Naive thymus-derived CD4-positive, alpha-beta T cell (primary cell): ENCODE results near the gene STX8. TPM values are rescaled to one million over a fixed set of nuclear protein-coding genes. Genes with fewer than 3 reads are reported as not detected.

Experiments
- ATAC-seq: fragments of 150-1000 bp; cut with Tn5 transposase; 2 replicates; pipeline ENCODE4 v1.10.0; 2021; ENCODE audit warnings: mild to moderate bottlenecking, moderate library complexity
- CTCF ChIA-PET: fragments of 350-600 bp; sonication (Branson Sonifier 250); formaldehyde crosslinking; loops from one replicate; lab custom pipeline; 2021; ENCODE audit warnings: antibody characterized with exemption; lab: Charles Lee
- POLR2A ChIA-PET: fragments of 350-600 bp; sonication (Branson Sonifier 250); formaldehyde crosslinking; loops from one replicate; lab custom pipeline; 2021; ENCODE audit warnings: antibody characterized with exemption, inconsistent platforms; lab: Charles Lee
- DNase-seq, 9 donors: peaks; one replicate each; pipeline versions ENCODE4 v3.0.0 to v3.0.0-alpha.2; 2020 to 2022; ENCODE audit warnings: mixed read lengths in 1 of 9
- H3K27ac ChIP-seq: one replicate; pipeline ENCODE4 v1.7.0; 2013; ENCODE audit warnings: mild to moderate bottlenecking, low read depth, low read length, moderate library complexity
- H3K27me3 ChIP-seq, 2 donors: one replicate each; pipeline ENCODE4 v1.7.0; 2013; ENCODE audit warnings: low read length in 2 of 2, mild to moderate bottlenecking in 2 of 2, moderate library complexity in 2 of 2; ENCODE audit not compliant: control insufficient read depth in 2 of 2, insufficient read depth in 2 of 2
- H3K36me3 ChIP-seq, 3 experiments: 1 replicate in 2 of 3; 2 replicates in 1 of 3; pipeline ENCODE4 v1.7.0; 2013; ENCODE audit warnings: low read length in 3 of 3, mild to moderate bottlenecking in 3 of 3, moderate library complexity in 1 of 3; ENCODE audit not compliant: insufficient read depth in 3 of 3, control insufficient read depth in 2 of 3
- H3K4me1 ChIP-seq, 2 donors: one replicate each; pipeline ENCODE4 v1.7.0; 2013; ENCODE audit warnings: low read length in 2 of 2, mild to moderate bottlenecking in 2 of 2, moderate library complexity in 1 of 2; ENCODE audit not compliant: control insufficient read depth in 2 of 2, insufficient read depth in 2 of 2
- H3K4me3 ChIP-seq: 2 replicates; pipeline ENCODE4 v1.7.0; 2013; ENCODE audit warnings: mild to moderate bottlenecking, low read length
- H3K9me3 ChIP-seq, 3 experiments: 1 replicate in 2 of 3; 2 replicates in 1 of 3; pipeline ENCODE4 v1.7.0; 2013; ENCODE audit warnings: low read length in 3 of 3; ENCODE audit not compliant: control insufficient read depth in 2 of 3
- H3K27ac Mint-ChIP-seq, 9 donors: one replicate each; pipeline ENCODE4 v1.8.0; 2020 to 2022; ENCODE audit warnings: mixed read lengths in 9 of 9, mild to moderate bottlenecking in 8 of 9, moderate library complexity in 5 of 9, inconsistent platforms in 2 of 9
- H3K27me3 Mint-ChIP-seq, 5 donors: one replicate each; pipeline ENCODE4 v1.8.0; 2021 to 2022; ENCODE audit warnings: mixed read lengths in 5 of 5, mild to moderate bottlenecking in 1 of 5
- H3K36me3 Mint-ChIP-seq, 5 donors: one replicate each; pipeline ENCODE4 v1.8.0; 2020 to 2022; ENCODE audit warnings: mixed read lengths in 5 of 5, mild to moderate bottlenecking in 3 of 5, inconsistent platforms in 1 of 5
- H3K4me1 Mint-ChIP-seq, 7 donors: one replicate each; pipeline ENCODE4 v1.8.0; 2020 to 2022; ENCODE audit warnings: mixed read lengths in 7 of 7, mild to moderate bottlenecking in 3 of 7, inconsistent platforms in 1 of 7
- H3K4me3 Mint-ChIP-seq, 10 donors: one replicate each; pipeline ENCODE4 v1.8.0; 2020 to 2022; ENCODE audit warnings: mild to moderate bottlenecking in 10 of 10, mixed read lengths in 10 of 10, moderate library complexity in 6 of 10, inconsistent platforms in 2 of 10
- H3K9me3 Mint-ChIP-seq, 11 donors: one replicate each; pipeline ENCODE4 v1.8.0; 2020 to 2022; ENCODE audit warnings: mixed read lengths in 11 of 11, mild to moderate bottlenecking in 4 of 11, inconsistent platforms in 1 of 11, moderate library complexity in 1 of 11
- intact Hi-C, 2 donors: fragments of 100-400 bp; cut with micrococcal nuclease; formaldehyde crosslinking; loops; one replicate each; pipeline ENCODE4 v1.15.1; 2023
- polyA plus RNA-seq, 2 donors: library from polyadenylated mRNA; unstranded; fragments of 300-500 nt; fragmentation: Illumina TruSeq; gene quantifications; one replicate each; pipeline ENCODE4 v1.2.3, GENCODE V29; 2021
- total RNA-seq, 6 experiments: library from RNA in 5 of 6; stranded (reverse) in 5 of 6; gene quantifications; 1 replicate in 5 of 6; 2 replicates in 1 of 6; pipeline ENCODE4 v1.2.3 and lab custom pipeline; 2021 to 2026

STX8 gene
- total and polyA plus RNA-seq, 7 experiments from 2014 or later, result 45.1 to 116 (median 67.5) TPM

GRCh38 chr17:9315360-9315759 lies 260.3 kb downstream of the STX8 start:
- no peaks in the 10 kb centered on the region for H3K4me1 ChIP-seq
- no peaks in the 10 kb centered on the region for H3K27me3 ChIP-seq
- no peak overlapping the region for H3K4me3 Mint-ChIP-seq
- ChIA-PET CTCF (no interaction called here), POLR2A (no interaction called here)
- intact Hi-C loops, result no loop called here
- peaks cover 3 to 40% (median 23%) of the 10 kb centered on the region in 5 donors for H3K36me3 Mint-ChIP-seq
- DNase-seq (no peak), ATAC-seq (no peak)
- no peak overlapping the region for H3K27ac Mint-ChIP-seq
- peaks cover 0 to 2% (median 0%) of the 10 kb centered on the region in 7 donors for H3K4me1 Mint-ChIP-seq
- no peak overlapping the region for H3K4me3 ChIP-seq
- H3K27ac ChIP-seq, result no peak overlapping the region
- H3K9me3 Mint-ChIP-seq, result peaks cover 0 to 19% (median 9%) of the 10 kb centered on the region in 11 donors
- no peaks in the 10 kb centered on the region for H3K9me3 ChIP-seq
- no peaks in the 10 kb centered on the region for H3K27me3 Mint-ChIP-seq
- no peaks in the 10 kb centered on the region for H3K36me3 ChIP-seq

DNA sequence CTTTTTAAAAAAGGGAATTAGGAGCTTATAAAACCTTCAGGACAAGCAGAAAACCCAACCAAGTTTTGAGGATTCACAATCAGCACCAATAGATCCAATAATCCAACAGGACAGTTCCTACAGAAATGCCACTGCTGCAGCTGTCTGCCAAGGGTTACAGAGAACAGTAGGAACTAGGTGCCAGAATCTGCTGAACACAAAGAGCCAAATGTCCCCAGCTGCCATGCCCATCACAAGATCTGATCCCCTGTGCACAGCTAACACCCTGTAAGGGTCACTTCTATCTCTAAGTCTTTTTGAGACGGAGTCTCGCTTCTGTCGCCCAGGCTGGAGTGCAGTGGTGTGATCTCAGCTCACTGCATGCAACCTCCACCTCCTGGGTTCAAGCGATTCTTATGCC lies 262.3 kb downstream of the STX8 start:
- no peak overlapping the region for H3K4me3 Mint-ChIP-seq
- Histone ChIP-seq H3K4me1 (no peaks in the 10 kb centered on the region), H3K27me3 (no peaks in the 10 kb centered on the region), H3K36me3 (no peaks in the 10 kb centered on the region), H3K9me3 (no peaks in the 10 kb centered on the region), H3K4me3 (no peak overlapping the region), H3K27ac (no peak overlapping the region)
- CTCF ChIA-PET, result no interaction called here
- POLR2A ChIA-PET, result no interaction called here
- no peaks in the 10 kb centered on the region for H3K27me3 Mint-ChIP-seq
- no peak for ATAC-seq
- H3K36me3 Mint-ChIP-seq, result peaks cover 0 to 33% (median 17%) of the 10 kb centered on the region in 5 donors
- DNase-seq, result no peak
- H3K9me3 Mint-ChIP-seq, result peaks cover 0 to 11% (median 5%) of the 10 kb centered on the region in 11 donors
- intact Hi-C loops, result no loop called here
- peaks cover 0 to 2% (median 0%) of the 10 kb centered on the region in 7 donors for H3K4me1 Mint-ChIP-seq
- H3K27ac Mint-ChIP-seq, result no peak overlapping the region

- Histone ChIP-seq H3K4me3 (no peak overlapping the region), H3K36me3 (no peaks in the 10 kb centered on the region), H3K27ac (no peak overlapping the region), H3K27me3 (no peaks in the 10 kb centered on the region), H3K9me3 (no peaks in the 10 kb centered on the region), H3K4me1 (no peaks in the 10 kb centered on the region)
- ATAC-seq, result no peak
- Mint-ChIP-seq H3K4me3 (no peak overlapping the region), H3K9me3 (no peaks in the 10 kb centered on the region), H3K27me3 (no peaks in the 10 kb centered on the region), H3K36me3 (peaks cover 0 to 27% (median 0%) of the 10 kb centered on the region in 5 donors), H3K27ac (no peak overlapping the region), H3K4me1 (peaks cover 0 to 2% (median 0%) of the 10 kb centered on the region in 7 donors)
- intact Hi-C loops, result no loop called here
- ChIA-PET POLR2A (no interaction called here), CTCF (no interaction called here)
- DNase-seq, result no peak
Measured at GRCh38 chr17:9309216-9309615, 266.4 kb downstream of the STX8 start.

GRCh38 chr17:9308069-9308468 lies 267.6 kb downstream of the STX8 start:
- H3K9me3 Mint-ChIP-seq, result no peaks in the 10 kb centered on the region
- ChIA-PET POLR2A (no interaction called here), CTCF (no interaction called here)
- H3K4me1 ChIP-seq, result no peaks in the 10 kb centered on the region
- no peak overlapping the region for H3K4me3 ChIP-seq
- H3K27me3 Mint-ChIP-seq, result no peaks in the 10 kb centered on the region
- no peak overlapping the region for H3K27ac Mint-ChIP-seq
- peaks cover 0 to 27% (median 0%) of the 10 kb centered on the region in 5 donors for H3K36me3 Mint-ChIP-seq
- H3K9me3 ChIP-seq, result no peaks in the 10 kb centered on the region
- intact Hi-C loops, result no loop called here
- DNase-seq, result no peak
- H3K27ac ChIP-seq, result no peak overlapping the region
- no peaks in the 10 kb centered on the region for H3K27me3 ChIP-seq
- H3K4me1 Mint-ChIP-seq, result peaks cover 0 to 2% (median 0%) of the 10 kb centered on the region in 7 donors
- ATAC-seq, result no peak
- no peaks in the 10 kb centered on the region for H3K36me3 ChIP-seq
- no peak overlapping the region for H3K4me3 Mint-ChIP-seq

DNA sequence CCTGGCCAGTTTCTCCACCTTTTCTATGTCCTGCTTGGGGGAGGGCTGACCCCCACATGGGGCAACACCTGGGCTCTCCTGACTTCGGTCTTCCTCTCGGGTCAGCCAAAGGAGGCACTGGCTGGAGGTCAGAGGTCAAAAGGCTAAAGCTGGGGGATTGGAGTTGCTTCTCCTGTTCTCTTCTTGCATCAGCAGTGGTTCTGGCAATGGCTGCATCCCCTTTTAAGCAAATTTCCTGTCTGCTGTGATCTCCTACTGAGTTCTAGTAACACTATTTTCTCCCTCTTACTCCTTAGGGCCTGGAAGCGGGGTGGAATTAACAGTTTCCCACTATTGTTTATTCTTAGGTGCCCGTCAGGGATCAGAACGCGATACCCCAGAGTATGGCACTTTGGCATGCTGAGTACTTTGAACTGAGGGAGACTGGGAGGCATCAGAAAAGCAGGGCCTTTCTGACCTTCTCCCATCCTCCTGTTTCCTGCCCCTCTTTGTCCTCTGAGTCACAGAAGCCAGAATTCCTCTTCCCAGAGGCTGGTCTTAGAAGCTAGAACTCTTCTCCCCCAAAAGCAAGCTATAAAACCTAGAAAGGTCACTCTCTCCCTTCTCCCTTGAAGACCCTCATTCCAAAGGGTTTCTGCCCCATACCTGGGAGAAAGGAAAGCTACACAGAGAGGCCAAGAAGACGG lies 268.2 kb downstream of the STX8 start:
- no peaks in the 10 kb centered on the region for H3K36me3 ChIP-seq
- Mint-ChIP-seq H3K9me3 (no peaks in the 10 kb centered on the region), H3K27ac (no peak overlapping the region), H3K27me3 (no peaks in the 10 kb centered on the region), H3K4me1 (peaks cover 0 to 2% (median 0%) of the 10 kb centered on the region in 7 donors), H3K36me3 (peaks cover 0 to 25% (median 0%) of the 10 kb centered on the region in 5 donors), H3K4me3 (no peak overlapping the region)
- no peak overlapping the region for H3K4me3 ChIP-seq
- ChIA-PET CTCF (no interaction called here), POLR2A (no interaction called here)
- ATAC-seq, result no peak
- intact Hi-C loops, result no loop called here
- H3K4me1 ChIP-seq, result no peaks in the 10 kb centered on the region
- no peaks in the 10 kb centered on the region for H3K27me3 ChIP-seq
- no peaks in the 10 kb centered on the region for H3K9me3 ChIP-seq
- DNase-seq, result no peak
- H3K27ac ChIP-seq, result no peak overlapping the region

DNA sequence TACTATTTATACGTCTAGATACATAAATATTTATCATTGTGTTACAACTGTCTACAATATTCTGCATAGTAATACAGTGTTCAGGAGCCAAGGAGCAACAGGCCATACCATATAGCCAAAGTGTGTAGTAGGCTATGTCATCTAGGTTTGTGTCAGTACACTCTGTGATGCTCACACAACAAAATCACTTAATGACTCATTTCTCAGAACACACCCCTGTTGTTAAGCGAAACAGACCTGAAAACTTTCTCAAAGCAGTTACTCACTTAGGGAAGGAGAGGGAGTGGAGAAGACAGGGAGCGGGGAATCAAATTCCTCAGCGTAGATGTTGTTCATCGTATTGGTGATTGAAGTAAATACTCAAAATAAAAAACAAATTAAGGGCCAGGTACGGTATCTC lies 269.5 kb downstream of the STX8 start:
- no peaks in the 10 kb centered on the region for H3K9me3 Mint-ChIP-seq
- H3K36me3 Mint-ChIP-seq, result peaks cover 0 to 23% (median 1%) of the 10 kb centered on the region in 5 donors
- Histone ChIP-seq H3K27me3 (no peaks in the 10 kb centered on the region), H3K27ac (no peak overlapping the region), H3K9me3 (no peaks in the 10 kb centered on the region), H3K4me3 (no peak overlapping the region), H3K4me1 (no peaks in the 10 kb centered on the region), H3K36me3 (no peaks in the 10 kb centered on the region)
- intact Hi-C loops, result no loop called here
- no peaks in the 10 kb centered on the region for H3K27me3 Mint-ChIP-seq
- DNase-seq (no peak), ATAC-seq (no peak)
- no peak overlapping the region for H3K27ac Mint-ChIP-seq
- ChIA-PET CTCF (interaction anchor here (0.7 kb wide), 1 partner anchor 28 kb away, joined by 3 read pairs; no protein-coding TSS in a partner anchor), POLR2A (no interaction called here)
- H3K4me1 Mint-ChIP-seq, result peaks cover 0 to 2% (median 0%) of the 10 kb centered on the region in 7 donors
- H3K4me3 Mint-ChIP-seq, result no peak overlapping the region

GRCh38 chr17:9299695-9300094 lies 275.9 kb downstream of the STX8 start:
- Histone ChIP-seq H3K27me3 (no peaks in the 10 kb centered on the region), H3K9me3 (no peaks in the 10 kb centered on the region), H3K27ac (no peak overlapping the region), H3K36me3 (peaks cover 0 to 6% (median 0%) of the 10 kb centered on the region in 3 experiments), H3K4me1 (no peaks in the 10 kb centered on the region), H3K4me3 (no peak overlapping the region)
- Mint-ChIP-seq H3K27me3 (no peaks in the 10 kb centered on the region), H3K4me3 (no peak overlapping the region), H3K9me3 (no peaks in the 10 kb centered on the region), H3K27ac (no peak overlapping the region), H3K4me1 (peaks cover 0 to 3% (median 0%) of the 10 kb centered on the region in 7 donors), H3K36me3 (peaks cover 0 to 21% (median 6%) of the 10 kb centered on the region in 5 donors)
- CTCF ChIA-PET, result no interaction called here
- DNase-seq, result no peak
- intact Hi-C loops, result no loop called here
- ATAC-seq, result no peak
- POLR2A ChIA-PET, result no interaction called here
